Neural cell (in vitro differentiated cells): ENCODE measurements around the gene CCSAP. TPM values are rescaled to one million over a fixed set of nuclear protein-coding genes. Genes with fewer than 3 reads are reported as not detected.

Experiments used
- H2AFZ ChIP-seq: fragments of 200-600, 300-800 bp; sonication (generic), shearing (Covaris generic); 2 replicates; pipeline ENCODE4 v1.6.0; 2014; ENCODE audit warnings: low read depth, mild to moderate bottlenecking, antibody characterized with exemption, low read length, moderate library complexity
- H3F3A ChIP-seq: fragments of 200-600 bp; shearing (Covaris generic); 2 replicates; pipeline ENCODE4 v1.6.1; 2016; ENCODE audit warnings: mild to moderate bottlenecking, moderate library complexity, mixed read lengths, antibody characterized with exemption, low read length; ENCODE audit not compliant: insufficient read depth, poor library complexity, severe bottlenecking
- H3K27ac ChIP-seq: fragments of 200-600, 300-800 bp; sonication (generic), shearing (Covaris generic); 2 replicates; pipeline ENCODE4 v1.5.1; 2014; ENCODE audit warnings: mild to moderate bottlenecking, low read length, moderate library complexity
- H3K27me3 ChIP-seq: fragments of 300-800, 200-600 bp; sonication (generic), shearing (Covaris generic); 2 replicates; pipeline ENCODE4 v1.6.0; 2014; ENCODE audit warnings: mild to moderate bottlenecking, low read depth, low read length, moderate library complexity; ENCODE audit not compliant: insufficient read depth
- H3K36me3 ChIP-seq: fragments of 300-800, 200-600 bp; sonication (generic), shearing (Covaris generic); 2 replicates; pipeline ENCODE4 v1.5.1; 2014; ENCODE audit warnings: mild to moderate bottlenecking, antibody characterized with exemption, low read length, moderate library complexity; ENCODE audit not compliant: insufficient read depth
- H3K4me2 ChIP-seq: fragments of 300-800, 200-600 bp; sonication (generic), shearing (Covaris generic); 2 replicates; pipeline ENCODE4 v1.6.0; 2014; ENCODE audit warnings: mild to moderate bottlenecking, low read length
- H3K4me3 ChIP-seq: fragments of 300-800, 200-600 bp; sonication (generic), shearing (Covaris generic); 2 replicates; pipeline ENCODE4 v1.5.1; 2014; ENCODE audit warnings: mild to moderate bottlenecking, low read length, moderate library complexity
- H3K79me2 ChIP-seq: fragments of 200-600 bp; shearing (Covaris generic); replicated peaks from 2 replicates; pipeline ENCODE4 v1.6.0; 2014; ENCODE audit warnings: mild to moderate bottlenecking, low read length, moderate library complexity; ENCODE audit not compliant: insufficient read depth
- H3K9ac ChIP-seq: fragments of 300-800, 200-600 bp; sonication (generic), shearing (Covaris generic); 2 replicates; pipeline ENCODE4 v1.6.1; 2016; ENCODE audit warnings: mild to moderate bottlenecking, low read length, mixed read lengths
- H3K9me2 ChIP-seq: fragments of 200-600 bp; shearing (Covaris generic); 2 replicates; pipeline ENCODE4 v1.6.1; 2016; ENCODE audit warnings: mild to moderate bottlenecking, low read length, mixed read lengths; ENCODE audit not compliant: insufficient read depth
- H3K9me3 ChIP-seq: fragments of 200-600, 300-800 bp; sonication (generic), shearing (Covaris generic); 2 replicates; pipeline ENCODE4 v1.6.1; 2016; ENCODE audit warnings: mild to moderate bottlenecking, mixed run types, low read length, moderate library complexity, mixed read lengths
- H4K20me1 ChIP-seq: fragments of 200-600 bp; shearing (Covaris generic); 2 replicates; pipeline ENCODE4 v1.6.1; 2016; ENCODE audit warnings: mild to moderate bottlenecking, mixed run types; ENCODE audit not compliant: insufficient read depth
- CTCF ChIP-seq: fragments of 450-650 bp; IDR thresholded peaks from 2 replicates; pipeline ENCODE4 v1.5.1; 2014; ENCODE audit warnings: antibody characterized with exemption, mild to moderate bottlenecking, moderate library complexity; ENCODE audit not compliant: poor library complexity, severe bottlenecking
- EP300 ChIP-seq: fragments of 450-650 bp; conservative IDR thresholded peaks from 2 replicates; pipeline ENCODE4 v1.6.1; 2014; ENCODE audit warnings: antibody characterized with exemption, mild to moderate bottlenecking, moderate library complexity; ENCODE audit not compliant: poor library complexity, severe bottlenecking
- EZH2 ChIP-seq: fragments of 200-600, 300-800 bp; shearing (Covaris generic), sonication (generic); IDR thresholded peaks from 2 replicates; pipeline ENCODE4 v1.6.1; 2014; ENCODE audit warnings: antibody characterized with exemption, low read length, borderline replicate concordance, mild to moderate bottlenecking; ENCODE audit not compliant: insufficient read depth, poor library complexity, severe bottlenecking
- MXI1 ChIP-seq: fragments of 450-650 bp; conservative IDR thresholded peaks from 2 replicates; pipeline ENCODE4 v1.6.1; 2014; ENCODE audit warnings: antibody characterized with exemption, mild to moderate bottlenecking; ENCODE audit not compliant: poor library complexity, severe bottlenecking
- POLR2AphosphoS5 ChIP-seq: IDR thresholded peaks from 2 replicates; pipeline ENCODE4 v1.6.1; 2012
- RAD21 ChIP-seq: fragments of 450-650 bp; conservative IDR thresholded peaks from 2 replicates; pipeline ENCODE4 v1.6.1; 2014; ENCODE audit warnings: antibody characterized with exemption, mild to moderate bottlenecking, moderate library complexity
- SMC3 ChIP-seq: fragments of 450-650 bp; conservative IDR thresholded peaks from 2 replicates; pipeline ENCODE4 v1.6.1; 2014; ENCODE audit warnings: antibody characterized with exemption, mild to moderate bottlenecking, moderate library complexity; ENCODE audit not compliant: poor library complexity
- TAF1 ChIP-seq: IDR thresholded peaks from 2 replicates; pipeline ENCODE4 v1.6.1; 2012; ENCODE audit warnings: low read depth
- polyA plus RNA-seq: library from polyadenylated mRNA; depleted of rRNA; stranded (reverse); fragments of >200 nt; gene quantifications from 2 replicates; pipeline ENCODE4 v1.2.3, GENCODE V29; 2014
- TF ChIP-seq, protein P1 (sequence below): IDR thresholded peaks from 2 replicates; pipeline ENCODE4 v1.6.1; 2012; ENCODE audit warnings: borderline replicate concordance

The CCSAP gene
- polyA plus RNA-seq, 1 donor from 2014 or later: 66.7 TPM

- Histone ChIP-seq H3K9me3 (no peaks in the 10 kb centered on the region), H4K20me1 (peaks cover 2% of the 10 kb centered on the region), H3K9ac (no peak overlapping the region), H3K27ac (no peak overlapping the region), H3K4me3 (no peak overlapping the region), H3K36me3 (peaks cover 4% of the 10 kb centered on the region), H2AFZ (no peak overlapping the region), H3K27me3 (no peaks in the 10 kb centered on the region), H3K4me2 (no peak overlapping the region), H3F3A (no peaks in the 10 kb centered on the region), H3K79me2 (no peaks in the 10 kb centered on the region), H3K9me2 (no peaks in the 10 kb centered on the region)
- TF ChIP-seq RAD21: no peak
- no peak for TF ChIP-seq TAF1
- TF ChIP-seq MXI1: no peak
- no peak for TF ChIP-seq CTCF
- TF ChIP-seq, protein P1, sequence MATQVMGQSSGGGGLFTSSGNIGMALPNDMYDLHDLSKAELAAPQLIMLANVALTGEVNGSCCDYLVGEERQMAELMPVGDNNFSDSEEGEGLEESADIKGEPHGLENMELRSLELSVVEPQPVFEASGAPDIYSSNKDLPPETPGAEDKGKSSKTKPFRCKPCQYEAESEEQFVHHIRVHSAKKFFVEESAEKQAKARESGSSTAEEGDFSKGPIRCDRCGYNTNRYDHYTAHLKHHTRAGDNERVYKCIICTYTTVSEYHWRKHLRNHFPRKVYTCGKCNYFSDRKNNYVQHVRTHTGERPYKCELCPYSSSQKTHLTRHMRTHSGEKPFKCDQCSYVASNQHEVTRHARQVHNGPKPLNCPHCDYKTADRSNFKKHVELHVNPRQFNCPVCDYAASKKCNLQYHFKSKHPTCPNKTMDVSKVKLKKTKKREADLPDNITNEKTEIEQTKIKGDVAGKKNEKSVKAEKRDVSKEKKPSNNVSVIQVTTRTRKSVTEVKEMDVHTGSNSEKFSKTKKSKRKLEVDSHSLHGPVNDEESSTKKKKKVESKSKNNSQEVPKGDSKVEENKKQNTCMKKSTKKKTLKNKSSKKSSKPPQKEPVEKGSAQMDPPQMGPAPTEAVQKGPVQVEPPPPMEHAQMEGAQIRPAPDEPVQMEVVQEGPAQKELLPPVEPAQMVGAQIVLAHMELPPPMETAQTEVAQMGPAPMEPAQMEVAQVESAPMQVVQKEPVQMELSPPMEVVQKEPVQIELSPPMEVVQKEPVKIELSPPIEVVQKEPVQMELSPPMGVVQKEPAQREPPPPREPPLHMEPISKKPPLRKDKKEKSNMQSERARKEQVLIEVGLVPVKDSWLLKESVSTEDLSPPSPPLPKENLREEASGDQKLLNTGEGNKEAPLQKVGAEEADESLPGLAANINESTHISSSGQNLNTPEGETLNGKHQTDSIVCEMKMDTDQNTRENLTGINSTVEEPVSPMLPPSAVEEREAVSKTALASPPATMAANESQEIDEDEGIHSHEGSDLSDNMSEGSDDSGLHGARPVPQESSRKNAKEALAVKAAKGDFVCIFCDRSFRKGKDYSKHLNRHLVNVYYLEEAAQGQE: no peak
- TF ChIP-seq SMC3: no peak
- TF ChIP-seq POLR2AphosphoS5: no peak
- no peak for TF ChIP-seq EP300
- no peak for TF ChIP-seq EZH2
Observed at GRCh38 chr1:229303855-229304254, 39.0 kb downstream of the CCSAP start.

DNA sequence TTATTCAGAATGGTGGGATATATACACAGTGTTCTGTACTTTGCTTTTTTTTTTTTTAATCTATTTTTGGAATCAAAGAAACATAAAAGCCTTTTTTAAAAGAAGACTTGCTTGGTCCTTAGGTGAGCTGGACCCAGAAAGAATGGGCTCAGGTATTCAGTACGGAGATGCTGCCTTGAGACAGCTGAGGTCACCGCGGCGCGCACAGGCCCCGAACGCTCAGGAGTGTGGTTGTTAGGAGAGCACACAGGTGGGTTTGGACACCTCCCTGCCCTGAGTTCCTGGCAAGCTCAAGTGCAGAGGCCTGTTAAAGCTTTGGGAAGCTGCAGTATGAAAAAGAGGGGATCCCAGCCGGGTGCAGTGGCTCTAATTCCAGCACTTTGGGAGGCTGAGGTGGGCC is 40.1 kb downstream of the CCSAP start:
- H3K27ac ChIP-seq: no peak overlapping the region

More for the DNA sequence above, 40.1 kb downstream of the CCSAP start:
- Histone ChIP-seq H3K4me3 (no peak overlapping the region), H4K20me1 (peaks cover 2% of the 10 kb centered on the region), H3K9me3 (no peaks in the 10 kb centered on the region), H3K79me2 (no peaks in the 10 kb centered on the region), H3K9ac (no peak overlapping the region), H3F3A (no peaks in the 10 kb centered on the region), H3K27me3 (no peaks in the 10 kb centered on the region), H2AFZ (no peak overlapping the region), H3K9me2 (no peaks in the 10 kb centered on the region), H3K36me3 (peaks cover 4% of the 10 kb centered on the region), H3K4me2 (no peak overlapping the region)
- TF ChIP-seq MXI1 (no peak), EZH2 (no peak), TAF1 (no peak), CTCF (no peak), EP300 (no peak)
